Erythroblast (primary cell): Measurements from ENCODE around the gene INSRR.

ENCODE experiments used
- DNase-seq, 2 experiments: peaks; one replicate each; lab custom pipeline; 2025; lab: John Stamatoyannopoulos, UW
- GATA1 ChIP-seq: IDR thresholded peaks from 2 replicates; pipeline ENCODE4 v1.6.1; 2011; ENCODE audit warnings: low read depth, mild to moderate bottlenecking, control low read depth, low read length, moderate library complexity
- POLR2A ChIP-seq: IDR thresholded peaks from 2 replicates; pipeline ENCODE4 v1.6.1; 2011; ENCODE audit warnings: mild to moderate bottlenecking, low read length

Gene INSRR

GRCh38 chr1:156874572-156875340, 15.8 kb upstream of the INSRR start:
- no peak for DNase-seq
- TF ChIP-seq POLR2A: no peak
- no peak for TF ChIP-seq GATA1

GRCh38 chr1:156874142-156874541, 15.2 kb upstream of the INSRR start:
- DNase-seq: no peak
- TF ChIP-seq GATA1 (no peak), POLR2A (no peak)

- no peak for DNase-seq
- TF ChIP-seq POLR2A: no peak
- TF ChIP-seq GATA1: no peak
Measured at GRCh38 chr1:156873659-156874058, 14.7 kb upstream of the INSRR start.

GRCh38 chr1:156869455-156869854, 10.5 kb upstream of the INSRR start:
- no peak for TF ChIP-seq POLR2A
- TF ChIP-seq GATA1: no peak

GRCh38 chr1:156868341-156868740, 9.4 kb upstream of the INSRR start:
- TF ChIP-seq POLR2A (no peak), GATA1 (no peak)
- DNase-seq: no peak

More at GRCh38 chr1:156869455-156869854, 10.5 kb upstream of the INSRR start:
- DNase-seq: no peak

GRCh38 chr1:156866249-156866909, 7.5 kb upstream of the INSRR start:
- DNase-seq: no peak
- TF ChIP-seq POLR2A (no peak), GATA1 (no peak)

- TF ChIP-seq GATA1 (no peak), POLR2A (no peak)
- no peak for DNase-seq
Measured at GRCh38 chr1:156865865-156866248, 6.9 kb upstream of the INSRR start.

- TF ChIP-seq POLR2A: no peak
- no peak for TF ChIP-seq GATA1
Measured at GRCh38 chr1:156865258-156865657, 6.3 kb upstream of the INSRR start.

GRCh38 chr1:156864796-156865195, 5.9 kb upstream of the INSRR start:
- TF ChIP-seq POLR2A (no peak), GATA1 (no peak)
- no peak for DNase-seq

More at GRCh38 chr1:156865258-156865657, 6.3 kb upstream of the INSRR start:
- DNase-seq: no peak

- peak in 1 of 2 experiments; percentile 33 for DNase-seq
- TF ChIP-seq GATA1 (no peak), POLR2A (no peak)
Measured at GRCh38 chr1:156863631-156864030, 4.7 kb upstream of the INSRR start.

GRCh38 chr1:156862997-156863599, 4.2 kb upstream of the INSRR start:
- TF ChIP-seq POLR2A (no peak), GATA1 (no peak)
- DNase-seq: peak; percentile 65 to 83

GRCh38 chr1:156862584-156862983, 3.7 kb upstream of the INSRR start:
- no peak for DNase-seq
- TF ChIP-seq GATA1 (no peak), POLR2A (no peak)

GRCh38 chr1:156860628-156861423, 1.9 kb upstream of the INSRR start, which contains the start of gene NTRK1:
NTRK1 (plus strand) TSS chr1:156860865; CDS start chr1:156860935, 70 bp downstream.
- peak; percentile 41 to 46 for DNase-seq
- TF ChIP-seq GATA1 (no peak), POLR2A (no peak)

- peak; percentile 56 to 69 for DNase-seq
- TF ChIP-seq POLR2A (no peak), GATA1 (no peak)
Measured at GRCh38 chr1:156860113-156860627, 1.3 kb upstream of the INSRR start.
